T-helper 1 cell treated with Interleukin-12 subunit alpha and Interleukin-12 subunit beta and Interleukin-4 antibody, amounts not matched to agents 30 ng/mL and 1 ng/mL, for 36 hours (primary cell): Measurements from ENCODE around the gene CACNA1G. TPM values are rescaled to one million over a fixed set of nuclear protein-coding genes. Genes with fewer than 3 reads are reported as not detected.

Experiments used
- intact Hi-C: fragments of 100-400 bp; cut with micrococcal nuclease; formaldehyde crosslinking; loops from one replicate; pipeline ENCODE4 v1.15.1; 2024
- total RNA-seq: library from RNA; stranded (reverse); gene quantifications from 2 replicates; pipeline ENCODE4 v1.2.3, GENCODE V29; 2022

CACNA1G gene
- total RNA-seq, 1 donor from 2014 or later, result not detected

DNA sequence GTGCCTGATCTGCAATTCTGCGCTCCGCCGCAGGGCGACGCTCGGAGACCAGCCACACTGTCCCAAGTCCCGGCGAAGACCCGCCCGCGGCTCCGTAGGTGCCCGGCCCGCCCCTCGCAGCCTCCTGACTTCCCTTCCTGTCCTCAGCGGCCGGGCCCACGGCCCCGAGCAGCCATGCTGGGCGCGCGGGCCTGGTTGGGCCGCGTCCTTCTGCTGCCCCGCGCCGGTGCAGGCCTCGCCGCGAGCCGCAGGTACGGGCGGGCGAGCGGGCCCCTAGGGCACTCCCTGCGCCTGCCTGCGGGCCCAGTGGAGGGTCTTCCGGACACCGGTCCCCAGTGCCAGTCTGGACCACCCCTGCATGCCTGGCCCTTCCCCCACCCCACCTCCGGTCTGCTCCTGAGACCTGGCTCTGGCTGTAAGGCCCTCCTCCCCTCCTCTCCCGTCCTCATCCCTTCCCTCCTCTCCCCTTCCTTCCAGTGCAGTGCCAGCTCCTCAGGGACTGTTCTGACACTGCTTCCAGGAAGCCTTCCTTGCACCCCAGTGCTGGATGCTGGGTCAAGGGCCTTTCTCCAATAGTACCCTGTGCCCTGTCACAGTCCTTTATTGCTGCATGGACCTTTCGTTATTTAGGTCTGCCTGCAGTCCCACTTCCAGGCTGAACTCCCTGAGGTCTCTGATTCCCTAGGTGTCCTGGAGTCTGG lies 13.3 kb upstream of the CACNA1G start, which contains the start of gene SPATA20:
SPATA20 (plus strand) TSS at position 140 of the 701 bp plus-strand sequence; CDS start at position 175, 35 bp downstream.
- intact Hi-C loops, result loop anchor here (1.0 to 10.0 kb wide), 11 partner anchors 13 to 708 kb away; partner anchors contain the start of genes CACNA1G and NME1

DNA sequence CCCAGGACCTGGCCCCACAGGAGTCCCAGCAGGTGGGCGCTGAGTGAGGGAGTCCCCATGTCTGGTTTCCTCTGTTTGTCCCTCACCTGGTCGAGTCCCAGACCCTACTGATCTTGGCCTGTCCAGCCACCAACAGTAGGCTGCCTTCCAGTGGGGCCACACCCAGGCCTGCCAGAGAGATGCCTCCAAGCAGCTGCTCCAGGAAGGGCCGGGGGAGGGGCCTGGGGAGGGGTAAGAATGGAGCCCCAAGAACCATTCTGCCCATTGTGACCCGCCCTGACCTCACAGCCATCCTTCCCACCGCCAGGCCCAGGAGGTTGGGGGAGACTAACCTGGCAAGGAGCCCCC lies 12.8 kb upstream of the CACNA1G start:
- intact Hi-C loops, result loop anchor here (1.0 to 10.0 kb wide), 11 partner anchors 13 to 707 kb away; partner anchors contain the start of genes CACNA1G and NME1

GRCh38 chr17:50548831-50549230 lies 11.7 kb upstream of the CACNA1G start:
- intact Hi-C loops, result loop anchor here (10.0 kb wide), 1 partner anchor 706 kb away; no protein-coding TSS in a partner anchor

DNA sequence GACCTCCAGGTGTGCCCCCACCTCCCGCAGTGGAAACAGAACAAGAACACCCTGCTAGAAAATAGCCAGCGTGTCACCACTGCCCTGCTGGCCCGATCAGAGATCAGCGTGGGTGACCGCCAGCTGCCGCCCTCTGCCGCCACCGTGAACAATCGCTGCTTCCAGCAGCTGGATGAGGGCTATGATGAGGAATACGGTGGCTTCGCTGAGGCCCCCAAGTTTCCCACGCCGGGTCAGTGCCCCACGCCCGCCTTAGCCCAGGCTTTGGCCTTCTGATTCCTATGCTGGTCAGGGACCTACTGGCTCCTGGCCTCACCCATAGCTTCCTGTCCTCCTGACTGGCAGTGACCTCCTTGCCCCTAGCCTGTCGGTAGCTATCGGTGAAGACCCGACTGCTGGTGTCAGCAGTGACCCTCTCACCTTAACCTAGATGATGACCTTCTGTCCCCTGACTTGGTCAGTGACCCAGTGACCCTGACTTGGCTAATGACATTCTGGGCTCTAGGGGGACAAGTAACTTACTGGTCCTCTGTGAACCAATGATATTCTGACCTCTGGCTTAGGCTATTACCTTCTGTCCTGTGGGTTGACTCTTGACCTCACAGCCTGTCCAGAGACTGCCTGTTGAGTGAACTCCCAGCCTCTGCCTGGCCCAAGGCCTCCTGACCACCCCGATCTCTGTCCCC lies 11.1 kb upstream of the CACNA1G start:
- intact Hi-C loops, result loop anchor here (10.0 kb wide), 1 partner anchor 705 kb away; no protein-coding TSS in a partner anchor

- intact Hi-C loops, result loop anchor here (10.0 kb wide), 1 partner anchor 705 kb away; no protein-coding TSS in a partner anchor
These were observed 10.5 kb upstream of the CACNA1G start for GRCh38 chr17:50549969-50550368.

GRCh38 chr17:50550661-50551432 lies 9.7 kb upstream of the CACNA1G start:
- intact Hi-C loops, result no loop called here

DNA sequence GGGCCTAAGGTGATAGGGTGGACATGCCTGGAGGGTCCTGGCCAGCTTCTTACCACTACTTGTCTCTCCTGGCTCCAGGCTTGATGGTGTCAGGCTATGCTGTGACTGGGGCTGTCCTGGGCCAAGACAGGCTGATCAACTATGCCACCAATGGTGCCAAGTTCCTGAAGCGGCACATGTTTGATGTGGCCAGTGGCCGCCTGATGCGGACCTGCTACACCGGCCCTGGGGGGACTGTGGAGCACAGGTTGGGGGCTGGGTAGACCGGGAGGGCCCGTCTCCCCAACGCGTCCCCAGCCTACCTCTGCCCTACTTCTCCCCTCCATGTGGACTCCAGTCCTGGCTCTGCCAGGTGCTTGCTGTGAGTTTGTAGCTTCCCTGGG lies 9.1 kb upstream of the CACNA1G start:
- intact Hi-C loops, result no loop called here

GRCh38 chr17:50551884-50552283 lies 8.6 kb upstream of the CACNA1G start:
- intact Hi-C loops, result no loop called here

DNA sequence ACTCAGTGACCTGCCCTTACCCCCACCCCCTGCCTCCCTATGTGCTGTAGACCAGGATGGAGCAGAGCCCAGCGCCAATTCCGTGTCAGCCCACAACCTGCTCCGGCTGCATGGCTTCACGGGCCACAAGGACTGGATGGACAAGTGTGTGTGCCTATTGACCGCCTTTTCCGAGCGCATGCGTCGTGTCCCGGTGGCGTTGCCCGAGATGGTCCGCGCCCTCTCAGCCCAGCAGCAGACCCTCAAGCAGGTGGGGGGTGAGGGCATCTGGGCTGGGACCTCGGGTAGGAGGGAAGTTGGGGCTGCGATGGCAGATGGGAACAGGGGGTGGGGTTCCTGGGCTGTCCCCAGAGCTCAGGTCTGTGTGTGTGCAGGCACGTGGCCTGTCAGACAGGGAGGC lies 6.3 kb upstream of the CACNA1G start:
- intact Hi-C loops, result no loop called here

DNA sequence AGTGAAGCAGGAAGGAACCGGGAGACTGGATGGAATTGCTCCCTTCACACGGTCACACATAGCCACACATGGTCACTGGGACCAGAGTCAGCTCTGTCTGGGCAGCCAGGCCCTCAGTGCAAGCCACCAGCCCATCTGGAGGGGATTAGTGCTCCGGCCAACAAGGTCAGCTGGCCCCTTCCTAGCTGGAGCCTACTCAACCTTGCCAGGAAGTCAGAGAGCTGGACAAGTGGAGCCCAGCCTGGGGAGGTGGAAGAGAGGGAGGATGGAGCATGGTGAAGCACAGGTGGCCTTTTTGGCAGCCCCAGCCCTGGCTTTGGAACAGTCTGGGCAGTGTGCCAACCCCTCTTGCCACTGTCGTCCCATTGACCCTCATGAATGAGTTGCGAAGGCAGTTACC lies 3.7 kb upstream of the CACNA1G start:
- intact Hi-C loops, result no loop called here

DNA sequence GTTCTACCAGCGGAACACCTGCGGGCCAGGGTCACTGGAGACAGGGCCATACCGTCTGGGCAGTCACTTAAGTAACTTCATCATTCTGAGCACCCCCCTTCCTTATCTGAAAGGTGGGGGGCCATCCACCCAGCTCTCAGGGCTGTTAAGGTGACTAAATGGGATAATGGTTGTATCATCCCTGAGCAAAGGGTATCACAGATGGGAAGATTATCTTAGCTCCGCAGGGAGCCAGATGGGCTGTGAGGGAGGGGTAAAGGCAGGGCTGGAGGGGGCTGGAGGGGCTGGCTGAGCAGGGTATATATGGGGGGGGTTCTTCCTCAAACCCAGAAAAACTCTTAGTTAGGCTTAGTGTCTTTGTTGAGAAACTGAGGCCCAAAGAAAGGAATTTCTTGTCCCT lies 2.9 kb upstream of the CACNA1G start:
- intact Hi-C loops, result no loop called here

DNA sequence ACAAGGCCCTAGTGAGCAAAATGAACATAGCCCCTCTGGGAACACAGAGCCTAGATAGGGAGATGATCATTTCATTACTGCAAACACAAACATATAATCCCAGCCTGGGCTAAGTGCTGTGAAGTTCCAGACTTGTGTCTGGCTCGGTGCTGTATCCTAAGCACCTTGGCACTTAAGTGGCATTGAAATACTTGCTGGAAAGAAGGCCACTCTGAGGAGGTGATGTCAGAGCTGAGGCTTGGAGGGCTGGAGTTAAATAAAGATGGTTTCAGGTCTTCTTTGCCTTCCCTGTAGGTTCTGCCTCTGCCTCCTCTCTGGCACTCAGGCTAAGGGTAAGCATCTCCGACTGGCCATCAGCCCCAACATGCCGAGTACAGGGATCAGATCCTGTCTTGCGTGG lies 2.4 kb upstream of the CACNA1G start:
- intact Hi-C loops, result no loop called here

DNA sequence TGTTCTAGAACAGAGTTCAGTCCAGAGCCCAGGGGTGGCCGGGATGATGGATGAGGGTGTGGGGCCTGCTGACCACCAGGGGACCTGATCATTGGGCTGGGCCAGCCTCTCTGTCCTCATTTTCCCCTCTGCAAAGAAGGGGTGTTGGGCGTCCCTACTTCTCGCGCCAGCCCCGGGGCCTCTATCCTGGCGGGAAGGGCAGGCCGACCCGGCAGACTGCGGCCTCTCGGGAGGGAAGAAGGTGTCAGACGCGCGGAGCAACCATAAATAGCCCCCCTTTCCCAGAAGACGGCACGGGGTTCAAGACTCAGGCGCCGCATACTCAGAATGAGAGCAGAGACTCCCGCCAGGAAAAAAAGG lies 2.0 kb upstream of the CACNA1G start:
- intact Hi-C loops, result no loop called here

- intact Hi-C loops, result loop anchor here (1.0 kb wide), 1 partner anchor 51 kb away; the partner anchor contains the start of gene MYCBPAP
These were observed 1.4 kb upstream of the CACNA1G start for GRCh38 chr17:50558941-50559614.

DNA sequence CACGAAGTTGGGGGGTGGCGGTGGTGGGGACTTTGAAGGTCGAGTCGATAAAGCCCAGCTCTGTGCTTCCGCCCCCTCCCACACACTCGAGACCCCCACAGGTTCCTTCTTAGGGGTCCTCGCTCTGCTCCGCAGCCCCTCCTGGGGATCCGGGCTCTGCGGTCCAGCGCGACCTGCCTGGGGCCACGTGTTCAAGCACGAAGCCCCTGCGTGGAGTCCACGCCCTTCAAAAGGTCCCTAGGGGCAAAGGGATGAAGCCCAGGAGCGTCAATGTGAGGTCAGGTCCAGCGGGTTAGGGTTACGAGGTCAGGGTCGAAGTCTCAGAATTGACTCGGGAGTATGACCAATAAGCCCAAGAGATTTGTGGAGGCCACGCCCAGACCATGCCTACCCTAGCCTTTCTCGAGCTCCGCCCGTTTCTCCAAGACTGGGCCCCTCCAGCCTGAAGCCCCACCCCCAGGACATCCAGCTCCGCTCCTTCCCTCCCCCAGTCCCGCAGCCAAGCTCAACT lies 786 bp upstream of the CACNA1G start:
- intact Hi-C loops, result loop anchor here (1.0 kb wide), 7 partner anchors 12 to 162 kb away; partner anchors contain the start of genes ANKRD40, MYCBPAP, RSAD1 and SPATA20

DNA sequence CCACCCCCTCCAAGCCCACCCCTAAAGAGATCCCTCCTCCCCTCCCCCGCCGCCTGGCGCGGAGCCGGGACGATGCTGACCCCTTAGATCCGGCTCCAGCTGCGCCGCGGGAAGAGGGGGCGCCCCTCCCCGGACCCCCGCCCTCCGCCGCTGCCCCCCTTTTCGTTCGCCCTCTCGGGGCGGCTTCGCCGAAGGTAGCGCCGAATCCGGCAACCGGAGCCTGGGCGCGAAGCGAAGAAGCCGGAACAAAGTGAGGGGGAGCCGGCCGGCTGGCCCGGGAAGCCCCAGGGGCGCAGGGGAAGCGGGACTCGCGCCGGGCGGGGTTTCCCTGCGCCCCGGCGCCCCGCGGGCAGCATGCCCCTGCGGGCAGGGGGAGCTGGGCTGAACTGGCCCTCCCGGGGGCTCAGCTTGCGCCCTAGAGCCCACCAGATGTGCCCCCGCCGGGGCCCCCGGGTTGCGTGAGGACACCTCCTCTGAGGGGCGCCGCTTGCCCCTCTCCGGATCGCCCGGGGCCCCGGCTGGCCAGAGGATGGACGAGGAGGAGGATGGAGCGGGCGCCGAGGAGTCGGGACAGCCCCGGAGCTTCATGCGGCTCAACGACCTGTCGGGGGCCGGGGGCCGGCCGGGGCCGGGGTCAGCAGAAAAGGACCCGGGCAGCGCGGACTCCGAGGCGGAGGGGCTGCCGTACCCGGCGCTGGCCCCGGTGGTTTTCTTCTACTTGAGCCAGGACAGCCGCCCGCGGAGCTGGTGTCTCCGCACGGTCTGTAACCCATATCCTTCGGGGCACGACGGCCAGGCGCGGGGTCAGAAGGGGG lies 623 bp downstream of the CACNA1G start:
- intact Hi-C loops, result loop anchor here (1.0 kb wide), 6 partner anchors 14 to 160 kb away; partner anchors contain the start of genes ANKRD40, RSAD1 and SPATA20

DNA sequence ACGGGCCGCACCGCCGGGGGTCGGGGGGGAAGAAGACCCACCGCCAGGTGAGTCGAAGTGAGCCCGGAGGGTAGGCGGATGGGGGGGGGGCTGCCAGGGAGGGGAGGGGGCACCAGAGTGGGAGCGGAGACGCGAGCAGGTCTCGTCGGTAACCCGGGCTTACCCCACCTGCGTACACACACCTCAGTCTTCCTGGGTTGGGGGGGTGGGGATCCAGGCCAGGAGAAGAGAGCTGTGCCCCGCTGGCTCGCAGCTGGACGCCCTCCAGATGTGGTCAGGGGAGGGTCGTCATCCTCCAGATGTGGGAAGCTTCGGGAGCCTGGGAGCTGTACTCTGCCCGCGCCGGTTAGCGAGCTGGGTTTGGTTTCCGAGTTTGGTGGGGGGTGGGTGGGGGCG lies 1.2 kb downstream of the CACNA1G start:
- intact Hi-C loops, result no loop called here

DNA sequence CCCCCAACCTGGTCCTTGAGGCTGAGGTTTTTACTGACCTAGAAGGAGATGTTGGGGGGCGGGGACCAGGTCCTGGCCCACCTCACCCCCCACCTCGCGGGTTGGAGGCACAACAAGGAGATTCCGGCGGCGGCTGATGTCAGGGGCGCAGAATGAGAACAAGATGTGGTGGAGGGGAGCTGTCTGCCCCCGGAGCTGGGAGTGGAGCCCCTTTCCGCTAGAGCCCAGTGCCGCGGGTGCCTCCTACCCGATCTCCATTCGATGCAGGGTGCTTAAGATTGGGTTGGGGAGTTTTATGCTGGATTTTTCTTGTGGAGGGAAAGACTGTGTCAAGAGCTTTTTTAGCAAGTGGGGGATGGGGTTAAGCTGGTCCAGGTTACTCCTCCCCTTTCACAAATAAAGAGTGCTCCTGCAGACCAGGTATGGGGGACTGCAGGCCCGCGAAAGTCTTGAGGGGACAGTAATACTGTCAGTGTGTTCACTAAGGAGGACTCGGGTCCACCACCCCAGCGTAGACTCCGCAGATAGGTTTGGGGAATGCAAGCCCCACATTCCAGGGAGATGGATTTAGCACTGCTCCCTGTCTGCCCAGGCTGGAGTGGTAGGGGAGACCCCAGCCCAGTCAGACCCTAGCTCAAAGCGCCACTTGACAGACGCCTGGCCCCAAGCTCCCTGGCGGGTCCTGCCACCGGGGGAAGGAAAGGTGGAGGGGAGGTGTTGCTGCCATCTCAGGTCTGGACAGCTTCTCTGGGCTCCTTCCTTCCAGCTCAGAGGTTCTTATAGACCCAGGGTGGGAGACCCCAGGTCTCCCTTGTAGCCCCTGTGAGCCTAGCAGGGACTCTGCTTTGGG lies 2.0 kb downstream of the CACNA1G start:
- intact Hi-C loops, result no loop called here

DNA sequence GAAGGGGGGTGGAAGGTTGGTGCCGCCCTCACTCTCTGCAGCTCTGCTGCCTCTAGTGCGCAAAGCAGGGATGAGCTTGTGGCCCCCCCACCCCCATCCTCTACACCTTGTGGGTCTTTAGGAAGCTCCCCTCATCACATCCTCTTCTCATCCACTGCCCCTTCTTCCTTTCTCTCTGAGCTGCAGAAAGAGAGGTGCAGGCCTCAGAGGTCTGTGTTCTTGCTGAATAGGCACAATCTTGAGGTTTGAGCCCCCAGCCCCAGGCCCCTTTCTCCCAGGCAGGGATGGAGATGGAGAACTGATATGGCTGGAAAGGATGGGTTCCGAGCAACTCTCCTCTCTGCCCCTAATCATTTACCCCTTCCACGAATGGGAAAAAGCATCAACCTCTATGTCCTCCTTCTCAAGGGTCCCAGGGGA lies 2.6 kb downstream of the CACNA1G start:
- intact Hi-C loops, result no loop called here
